Measurements from ENCODE around the gene C12orf57.
"Not testable (repeated sequence)": the region's sequence is repeated elsewhere in the genome, so short reads cannot be mapped to it uniquely, and the experiment has no call there.

C12orf57 gene

GRCh38 chr12:6943722-6944380 is at the start of gene C12orf57, which contains the start of gene RNU7-1:
TSS of gene C12orf57 (plus strand) at chr12:6944022. CDS start at chr12:6944122, 100 bp downstream.
TSS of gene RNU7-1 (plus strand) at chr12:6943816.
- no peak for FAIRE-seq

- FAIRE-seq, result no peak
Observed at GRCh38 chr12:6894321-6894720, 49.5 kb upstream of the C12orf57 start.

- no peak for FAIRE-seq
Observed at GRCh38 chr12:6896846-6897435, 46.9 kb upstream of the C12orf57 start.

- FAIRE-seq, result no peak
Observed at GRCh38 chr12:6899427-6899826, 44.4 kb upstream of the C12orf57 start.

GRCh38 chr12:6899837-6900519 is 43.8 kb upstream of the C12orf57 start:
- no peak for FAIRE-seq

GRCh38 chr12:6902448-6902847 is 41.4 kb upstream of the C12orf57 start:
- no peak for FAIRE-seq

GRCh38 chr12:6903722-6904121 is 40.1 kb upstream of the C12orf57 start:
- no peak for FAIRE-seq

- FAIRE-seq, result peak; percentile 97
Observed at GRCh38 chr12:6904280-6905276, 39.2 kb upstream of the C12orf57 start, which contains the start of gene LRRC23. TSS of gene LRRC23 (plus strand) at chr12:6904822. CDS start at chr12:6905634, 812 bp downstream.

- FAIRE-seq, result no peak
Observed at GRCh38 chr12:6905414-6906040, 38.3 kb upstream of the C12orf57 start.

- not testable (repeated sequence) for FAIRE-seq
Observed at GRCh38 chr12:6908141-6908540, 35.7 kb upstream of the C12orf57 start.

GRCh38 chr12:6909421-6910145 is 34.2 kb upstream of the C12orf57 start:
- no peak for FAIRE-seq

- FAIRE-seq, result no peak
Observed at GRCh38 chr12:6912164-6912935, 31.5 kb upstream of the C12orf57 start.

GRCh38 chr12:6914246-6914946 is 29.4 kb upstream of the C12orf57 start, which contains the start of gene ENO2:
TSS of gene ENO2 (plus strand) at chr12:6914580. CDS start at chr12:6915833, 1,253 bp downstream.
- FAIRE-seq, result no peak

- FAIRE-seq, result no peak
Observed at GRCh38 chr12:6914947-6915788, 28.7 kb upstream of the C12orf57 start.

- FAIRE-seq, result no peak
Observed at GRCh38 chr12:6915789-6916285, 28.0 kb upstream of the C12orf57 start.

- no peak for FAIRE-seq
Observed at GRCh38 chr12:6916426-6917200, 27.2 kb upstream of the C12orf57 start.

- no peak for FAIRE-seq
Observed at GRCh38 chr12:6917491-6918231, 26.2 kb upstream of the C12orf57 start.

Measured in G401.6 (cell line).